ENCODE results near the gene NEK11. TPM values are rescaled to one million over a fixed set of nuclear protein-coding genes. Genes with fewer than 3 reads are reported as not detected.

Gene NEK11
- total RNA-seq, 1 experiment from 2014 or later: 13.2 TPM

DNA sequence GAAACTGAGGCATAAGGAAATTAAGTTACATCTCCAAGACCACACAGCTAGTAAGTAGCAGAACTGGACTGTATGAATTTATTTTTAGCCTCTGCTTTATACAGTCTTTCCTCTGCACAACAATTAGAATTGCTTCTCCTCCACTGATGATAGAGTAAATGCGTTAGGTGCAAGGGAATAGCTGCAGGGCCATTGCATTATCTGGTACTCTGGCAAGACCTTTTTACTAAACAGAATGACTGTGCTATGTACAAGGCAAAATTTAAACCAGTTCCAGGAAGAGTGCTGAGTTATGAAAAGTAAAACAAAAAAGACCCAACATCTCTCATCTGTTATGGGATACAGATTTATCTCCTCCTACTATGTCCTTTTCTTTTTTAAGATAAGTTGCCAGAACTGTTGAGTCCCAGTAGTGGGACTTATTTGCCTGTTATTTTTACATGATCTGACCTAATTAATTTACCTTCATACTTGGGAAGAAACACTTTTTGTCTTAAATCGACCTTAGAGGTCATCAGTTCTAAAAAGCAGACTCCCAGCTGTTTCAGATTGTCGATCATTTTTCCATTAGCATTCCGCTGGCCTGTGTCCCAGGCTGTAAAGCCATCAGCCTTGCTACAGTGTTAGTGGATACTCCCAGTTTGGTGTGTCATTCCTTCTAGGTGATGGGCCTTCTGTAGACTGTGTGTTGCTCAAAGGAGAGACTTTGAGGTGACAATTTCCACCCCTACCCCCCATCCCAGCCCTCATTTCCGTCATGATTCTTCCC is 207.4 kb downstream of the NEK11 start:
- H3K79me2 ChIP-seq (ENCODE audit: low read depth): no peaks in the 10 kb centered on the region
- no peaks in the 10 kb centered on the region for H3K36me3 ChIP-seq (ENCODE audit: low read depth)
- DNase-seq: no peak
- no peak overlapping the region for H3K4me2 ChIP-seq
- no peaks in the 10 kb centered on the region for H3F3A ChIP-seq (ENCODE audit: insufficient read depth, low read depth)
- no peaks in the 10 kb centered on the region for H3K9me2 ChIP-seq (ENCODE audit: insufficient read depth)
- no peak overlapping the region for H3K27ac ChIP-seq
- no TSS peak for BruUV-seq (replicated peaks)
- ChIA-PET POLR2A (ENCODE audit: unreplicated experiment) (no interaction called here), CTCF (no interaction called here)
- H3K4me3 ChIP-seq: no peak overlapping the region
- intact Hi-C loops (cut with micrococcal nuclease; ENCODE audit: unreplicated experiment): loop anchor here (10.0 kb wide), 1 partner anchor 791 kb away; no protein-coding TSS in a partner anchor
- no peaks in the 10 kb centered on the region for H4K20me1 ChIP-seq (ENCODE audit: insufficient read depth)
- no peaks in the 10 kb centered on the region for H3K27me3 ChIP-seq (ENCODE audit: insufficient read depth, low read depth)
- no peaks in the 10 kb centered on the region for H3K9me3 ChIP-seq (ENCODE audit: insufficient read depth, low read depth)
- TF ChIP-seq, protein P1, sequence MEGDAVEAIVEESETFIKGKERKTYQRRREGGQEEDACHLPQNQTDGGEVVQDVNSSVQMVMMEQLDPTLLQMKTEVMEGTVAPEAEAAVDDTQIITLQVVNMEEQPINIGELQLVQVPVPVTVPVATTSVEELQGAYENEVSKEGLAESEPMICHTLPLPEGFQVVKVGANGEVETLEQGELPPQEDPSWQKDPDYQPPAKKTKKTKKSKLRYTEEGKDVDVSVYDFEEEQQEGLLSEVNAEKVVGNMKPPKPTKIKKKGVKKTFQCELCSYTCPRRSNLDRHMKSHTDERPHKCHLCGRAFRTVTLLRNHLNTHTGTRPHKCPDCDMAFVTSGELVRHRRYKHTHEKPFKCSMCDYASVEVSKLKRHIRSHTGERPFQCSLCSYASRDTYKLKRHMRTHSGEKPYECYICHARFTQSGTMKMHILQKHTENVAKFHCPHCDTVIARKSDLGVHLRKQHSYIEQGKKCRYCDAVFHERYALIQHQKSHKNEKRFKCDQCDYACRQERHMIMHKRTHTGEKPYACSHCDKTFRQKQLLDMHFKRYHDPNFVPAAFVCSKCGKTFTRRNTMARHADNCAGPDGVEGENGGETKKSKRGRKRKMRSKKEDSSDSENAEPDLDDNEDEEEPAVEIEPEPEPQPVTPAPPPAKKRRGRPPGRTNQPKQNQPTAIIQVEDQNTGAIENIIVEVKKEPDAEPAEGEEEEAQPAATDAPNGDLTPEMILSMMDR (conservative IDR thresholded peaks at IDR 0.05): no peak
- no peak for TF ChIP-seq EZH2 (IDR thresholded peaks at IDR 0.05; ENCODE audit: low read depth)
- no peaks in the 10 kb centered on the region for H3K4me1 ChIP-seq (replicated peaks; ENCODE audit: insufficient read depth)
- no peak overlapping the region for H2AFZ ChIP-seq

DNA sequence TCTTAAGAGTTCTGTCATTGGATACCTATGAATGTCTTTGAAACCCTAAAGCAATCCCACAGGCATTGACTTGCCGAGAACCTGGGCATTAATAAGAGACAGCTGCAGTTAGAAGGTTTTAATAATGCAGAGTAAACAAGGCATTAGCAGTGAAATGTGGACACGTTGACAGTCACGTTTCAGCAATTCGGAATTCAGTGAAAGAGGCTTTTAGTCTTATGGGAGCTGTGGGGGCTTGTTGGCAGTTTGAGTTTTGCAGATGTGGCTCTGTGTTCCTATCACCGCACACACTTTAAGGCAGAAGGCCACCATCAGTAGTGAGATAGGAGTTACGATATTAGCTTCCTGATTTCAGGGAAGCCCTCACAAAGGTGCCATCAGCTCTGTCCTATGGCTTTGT is 209.7 kb downstream of the NEK11 start:
- CTCF ChIA-PET: interaction anchor here (0.6 kb wide), 1 partner anchor 36 kb away, joined by 8 read pairs; no protein-coding TSS in a partner anchor
- Histone ChIP-seq H3K36me3 (ENCODE audit: low read depth) (no peaks in the 10 kb centered on the region), H3K27me3 (ENCODE audit: insufficient read depth, low read depth) (no peaks in the 10 kb centered on the region), H2AFZ (no peak overlapping the region), H3K27ac (no peak overlapping the region), H4K20me1 (ENCODE audit: insufficient read depth) (no peaks in the 10 kb centered on the region), H3K4me3 (no peak overlapping the region), H3K79me2 (ENCODE audit: low read depth) (no peaks in the 10 kb centered on the region), H3K4me1 (replicated peaks; ENCODE audit: insufficient read depth) (no peaks in the 10 kb centered on the region), H3K9me3 (ENCODE audit: insufficient read depth, low read depth) (no peaks in the 10 kb centered on the region), H3K4me2 (no peak overlapping the region), H3F3A (ENCODE audit: insufficient read depth, low read depth) (no peaks in the 10 kb centered on the region), H3K9me2 (ENCODE audit: insufficient read depth) (no peaks in the 10 kb centered on the region; the same call in 1 of the 2 replicates)
- POLR2A ChIA-PET (ENCODE audit: unreplicated experiment): no interaction called here
- no TSS peak for BruUV-seq (replicated peaks)
- intact Hi-C loops (cut with micrococcal nuclease; ENCODE audit: unreplicated experiment): loop anchor here (10.0 kb wide), 1 partner anchor 788 kb away; no protein-coding TSS in a partner anchor
- no peak for TF ChIP-seq EZH2 (IDR thresholded peaks at IDR 0.05; ENCODE audit: low read depth)
- TF ChIP-seq, protein P1 (conservative IDR thresholded peaks at IDR 0.05): no peak
- no peak for DNase-seq

DNA sequence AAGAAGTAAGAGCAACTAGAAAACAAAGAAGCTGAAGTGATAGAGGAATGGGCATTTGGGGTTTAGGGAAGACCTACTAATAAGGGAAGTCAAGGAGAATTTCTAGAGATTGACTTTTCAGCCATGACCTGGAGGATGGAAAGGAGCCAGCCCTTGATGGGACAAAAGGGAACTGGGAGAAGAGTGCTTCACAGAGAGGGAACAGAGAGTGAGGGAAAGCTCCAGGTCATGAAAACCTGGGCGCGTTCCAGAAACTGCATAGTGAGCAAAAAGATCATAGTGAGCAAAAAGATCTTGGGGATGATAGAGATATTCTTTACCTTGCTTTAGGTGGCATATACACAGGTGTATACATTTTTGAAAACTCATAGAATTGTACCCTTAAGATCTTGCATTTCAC is 211.8 kb downstream of the NEK11 start:
- H3K9me2 ChIP-seq (ENCODE audit: insufficient read depth): no peaks in the 10 kb centered on the region; the same call in 1 of the 2 replicates
- no peaks in the 10 kb centered on the region for H3K4me1 ChIP-seq (replicated peaks; ENCODE audit: insufficient read depth)
- H4K20me1 ChIP-seq (ENCODE audit: insufficient read depth): no peaks in the 10 kb centered on the region
- H3K27me3 ChIP-seq (ENCODE audit: insufficient read depth, low read depth): no peaks in the 10 kb centered on the region
- H3K4me3 ChIP-seq: no peak overlapping the region
- intact Hi-C loops (cut with micrococcal nuclease; ENCODE audit: unreplicated experiment): loop anchor here (10.0 kb wide), 1 partner anchor 786 kb away; no protein-coding TSS in a partner anchor
- no peak for DNase-seq
- POLR2A ChIA-PET (ENCODE audit: unreplicated experiment): no interaction called here
- no peaks in the 10 kb centered on the region for H3K36me3 ChIP-seq (ENCODE audit: low read depth)
- no peaks in the 10 kb centered on the region for H3K79me2 ChIP-seq (ENCODE audit: low read depth)
- H2AFZ ChIP-seq: no peak overlapping the region
- BruUV-seq (replicated peaks): no TSS peak
- CTCF ChIA-PET: no interaction called here
- H3K4me2 ChIP-seq: no peak overlapping the region
- H3F3A ChIP-seq (ENCODE audit: insufficient read depth, low read depth): no peaks in the 10 kb centered on the region
- no peak for TF ChIP-seq EZH2 (IDR thresholded peaks at IDR 0.05; ENCODE audit: low read depth)
- TF ChIP-seq, protein P1 (conservative IDR thresholded peaks at IDR 0.05): no peak
- no peaks in the 10 kb centered on the region for H3K9me3 ChIP-seq (ENCODE audit: insufficient read depth, low read depth)
- no peak overlapping the region for H3K27ac ChIP-seq

All from PC-9 (cell line).